GM12878 (cell line): ENCODE data around the gene ARAP1. TPM values are rescaled to one million over a fixed set of nuclear protein-coding genes. Genes with fewer than 3 reads are reported as not detected.

Source experiments
- ATAC-seq: fragments of 200-7000 bp; cut with Tn5 transposase; 3 replicates; pipeline ENCODE4 v1.9.1; 2020; ENCODE audit warnings: mild to moderate bottlenecking, moderate library complexity
- BruUV-seq: library from RNA; stranded (reverse); fragments of 400-500 nt; replicated peaks from 2 replicates; lab custom pipeline; 2021; lab: Mats Ljungman, UMichigan
- CTCF ChIA-PET: fragments of 300-600 bp; sonication (Branson Sonifier 250); formaldehyde crosslinking; extraction: SDS; loops from one replicate; lab custom pipeline; 2021; ENCODE audit warnings: inconsistent platforms; lab: Yijun Ruan, JAX
- POLR2A ChIA-PET: fragments of 350-600 bp; formaldehyde crosslinking; extraction: SDS; loops from one replicate; lab custom pipeline; 2021; ENCODE audit warnings: inconsistent platforms; lab: Charles Lee
- RAD21 ChIA-PET: fragments of 300-600 bp; sonication (Branson Sonifier 250); formaldehyde crosslinking; loops from one replicate; lab custom pipeline; 2023; ENCODE audit warnings: antibody characterized with exemption; ENCODE audit not compliant: unreplicated experiment; lab: Charles Lee
- SMC1A ChIA-PET: fragments of 300-600 bp; sonication (Branson Sonifier 250); formaldehyde crosslinking; loops from one replicate; lab custom pipeline; 2023; ENCODE audit not compliant: unreplicated experiment, uncharacterized antibody; lab: Charles Lee
- DNase-seq: peaks from one replicate; pipeline ENCODE4 v3.0.0-alpha.2; 2011; ENCODE audit warnings: low read depth, low spot score
- FAIRE-seq: peaks from 3 replicates; lab custom pipeline; 2011; peaks lifted over from hg19 to GRCh38; lab: Jason Lieb, UNC
- H2AFZ ChIP-seq: 2 replicates; pipeline ENCODE4 v1.6.0; 2011; ENCODE audit warnings: low read depth, low read length, control low read depth; ENCODE audit not compliant: control insufficient read depth
- H3K27ac ChIP-seq: 2 replicates; pipeline ENCODE4 v1.5.1; 2011; ENCODE audit warnings: control low read depth; ENCODE audit not compliant: control insufficient read depth, insufficient read depth
- H3K27me3 ChIP-seq, 2 experiments: replicated peaks in 1 of 2; 2 replicates each; pipeline versions ENCODE4 v1.6.0 to v1.6.1; 2011; ENCODE audit warnings: low read length in 1 of 2; ENCODE audit not compliant: control insufficient read depth in 2 of 2, insufficient read depth in 2 of 2
- H3K36me3 ChIP-seq, 2 experiments: 2 replicates each; pipeline ENCODE4 v1.5.1; 2011; ENCODE audit warnings: low read length in 1 of 2; ENCODE audit not compliant: control insufficient read depth in 2 of 2, insufficient read depth in 2 of 2
- H3K4me1 ChIP-seq: 2 replicates; pipeline ENCODE4 v1.6.1; 2011; ENCODE audit warnings: mild to moderate bottlenecking, low read length, moderate library complexity, mixed read lengths; ENCODE audit not compliant: control insufficient read depth, insufficient read depth
- H3K4me2 ChIP-seq: 2 replicates; pipeline ENCODE4 v1.6.0; 2011; ENCODE audit warnings: control low read depth; ENCODE audit not compliant: control insufficient read depth, insufficient read depth
- H3K4me3 ChIP-seq: fragments of 200-600 bp; sonication (generic); 2 replicates; pipeline ENCODE4 v1.5.1; 2016
- H3K79me2 ChIP-seq: 2 replicates; pipeline ENCODE4 v1.6.0; 2011; ENCODE audit warnings: low read length; ENCODE audit not compliant: control insufficient read depth, insufficient read depth
- H3K9ac ChIP-seq: 2 replicates; pipeline ENCODE4 v1.8.0; 2011; ENCODE audit warnings: low read length, control low read depth, mixed read lengths; ENCODE audit not compliant: control insufficient read depth, insufficient read depth
- H3K9me3 ChIP-seq: replicated peaks from 3 replicates; pipeline ENCODE4 v1.5.1; 2011; ENCODE audit warnings: mild to moderate bottlenecking, low read length; ENCODE audit not compliant: control insufficient read depth, insufficient read depth
- H4K20me1 ChIP-seq: 2 replicates; pipeline ENCODE4 v1.6.0; 2011; ENCODE audit not compliant: control insufficient read depth, insufficient read depth
- ASH2L ChIP-seq: fragments of 300-600, 200-600 bp; sonication (generic); IDR thresholded peaks from 2 replicates; pipeline ENCODE4 v1.6.1; 2017; ENCODE audit warnings: low read depth, mild to moderate bottlenecking, borderline replicate concordance
- ATF7 ChIP-seq: fragments of 450-650 bp; IDR thresholded peaks from 2 replicates; pipeline ENCODE4 v1.6.1; 2016; ENCODE audit warnings: low read depth, mild to moderate bottlenecking
- BRCA1 ChIP-seq: IDR thresholded peaks from 2 replicates; pipeline ENCODE4 v1.6.1; 2011; ENCODE audit warnings: low read depth, low read length, improper control_type of control experiment
- EED ChIP-seq: sonication (generic); IDR thresholded peaks from 2 replicates; pipeline ENCODE4 v1.6.1; 2016; ENCODE audit warnings: antibody characterized with exemption, low read depth
- EGR1 ChIP-seq, 2 experiments: IDR thresholded peaks; 1 replicate in 1 of 2; 2 replicates in 1 of 2; pipeline ENCODE4 v1.6.1; 2011 to 2012; ENCODE audit warnings: low read depth in 2 of 2, low read length in 2 of 2, borderline replicate concordance in 1 of 2, mild to moderate bottlenecking in 1 of 2, moderate library complexity in 1 of 2
- FOS ChIP-seq: IDR thresholded peaks from 3 replicates; pipeline ENCODE4 v1.6.1; 2011; ENCODE audit warnings: borderline replicate concordance; ENCODE audit not compliant: insufficient read length; ENCODE audit errors: extremely low read depth
- FOXM1 ChIP-seq: IDR thresholded peaks from 2 replicates; pipeline ENCODE4 v1.6.1; 2012; ENCODE audit warnings: low read depth, mild to moderate bottlenecking, inconsistent platforms, low read length, moderate library complexity
- HDGF ChIP-seq: fragments of 450-650 bp; IDR thresholded peaks from 2 replicates; pipeline ENCODE4 v1.6.1; 2016; ENCODE audit warnings: antibody characterized with exemption
- KDM1A ChIP-seq: fragments of 200-600 bp; sonication (generic); IDR thresholded peaks from 2 replicates; pipeline ENCODE4 v1.6.1; 2016; ENCODE audit warnings: borderline replicate concordance
- KLF5 ChIP-seq: fragments of 450-650 bp; IDR thresholded peaks from 2 replicates; pipeline ENCODE4 v1.6.1; 2014; ENCODE audit warnings: mild to moderate bottlenecking; ENCODE audit not compliant: partially characterized antibody
- MEF2A ChIP-seq: IDR thresholded peaks from 2 replicates; pipeline ENCODE4 v1.6.1; 2011; ENCODE audit warnings: low read depth, mild to moderate bottlenecking, low read length, moderate library complexity; ENCODE audit not compliant: insufficient read depth
- PBX3 ChIP-seq: IDR thresholded peaks from 2 replicates; pipeline ENCODE4 v1.6.1; 2011; ENCODE audit warnings: mild to moderate bottlenecking, low read depth, low read length, moderate library complexity; ENCODE audit not compliant: insufficient replicate concordance
- RBBP5 ChIP-seq: fragments of 200-600 bp; sonication (generic); conservative IDR thresholded peaks from 2 replicates; pipeline ENCODE4 v1.6.1; 2016
- SREBF1 ChIP-seq: IDR thresholded peaks from 2 replicates; pipeline ENCODE4 v1.6.1; 2012; ENCODE audit warnings: mild to moderate bottlenecking, low read length
- TBL1XR1 ChIP-seq: IDR thresholded peaks from 2 replicates; pipeline ENCODE4 v1.6.1; 2012; ENCODE audit warnings: low read depth, low read length, improper control_type of control experiment
- TCF7 ChIP-seq: IDR thresholded peaks from 2 replicates; pipeline ENCODE4 v1.6.1; 2014; ENCODE audit warnings: antibody characterized with exemption, borderline replicate concordance
- YBX1 ChIP-seq: fragments of 450-650 bp; IDR thresholded peaks from 2 replicates; pipeline ENCODE4 v1.6.1; 2016; ENCODE audit warnings: antibody characterized with exemption
- ZZZ3 ChIP-seq: IDR thresholded peaks from 2 replicates; pipeline ENCODE4 v1.6.1; 2011; ENCODE audit warnings: low read depth; ENCODE audit not compliant: control insufficient read depth, insufficient read length
- WGBS: methylation state at CpG from one replicate; pipeline ENCODE4 v1.1.6; 2016; ENCODE audit warnings: low lambda C conversion rate; ENCODE audit not compliant: insufficient replicate concordance, insufficient coverage; ENCODE audit errors: missing lambda C conversion rate; 5-methylcytosine and 5-hydroxymethylcytosine counted together
- in situ Hi-C: fragments of 300-500 bp; cut with MboI; formaldehyde crosslinking; loops from 9 replicates; pipeline ENCODE4 v1.14.3; 2018; ENCODE audit warnings: mixed read lengths
- intact Hi-C: fragments of 100-400 bp; cut with micrococcal nuclease; formaldehyde crosslinking; loops from one replicate; pipeline ENCODE4 v1.14.2; 2022; ENCODE audit not compliant: unreplicated experiment
- polyA plus RNA-seq, 11 experiments: library from polyadenylated mRNA; depleted of rRNA in 4 of 11; unstranded in 6 of 11; stranded (reverse) in 5 of 11; fragments of >200 nt; fragmentation: Nextera tagmentation in 4 of 11; fragmentation: Illumina TruSeq in 1 of 11; extraction: Ambion mirVana in 4 of 11; extraction: Trizol in 1 of 11; gene quantifications; 1 replicate in 1 of 11; 2 replicates in 10 of 11; pipeline versions ENCODE4 v1.2.1 to v1.2.3, GENCODE V29; 2011 to 2016; ENCODE audit warnings: inconsistent platforms in 2 of 11, missing spikeins in 2 of 11, low read depth in 1 of 11
- total RNA-seq, 4 experiments: library from RNA; depleted of rRNA in 3 of 4; stranded (reverse); fragments of >200 nt in 3 of 4; fragmentation: Illumina TruSeq in 1 of 4; extraction: Trizol in 1 of 4; gene quantifications; 2 replicates each; pipeline versions ENCODE4 v1.2.1 to v1.2.3, GENCODE V29; 2013 to 2021

Gene ARAP1
- total and polyA plus RNA-seq, 10 of the 15 experiments (the other 5 are each of a cell fraction or from before 2014, with no cell fraction given): 0.55 to 102 (median 51.0) TPM

- FAIRE-seq (no peak), DNase-seq (no peak), ATAC-seq (no peak)
- Histone ChIP-seq H2AFZ (no peak overlapping the region), H3K4me2 (no peak overlapping the region), H3K9me3 (no peaks in the 10 kb centered on the region), H3K27me3 (no peaks in the 10 kb centered on the region), H4K20me1 (peaks cover 8% of the 10 kb centered on the region), H3K4me3 (no peak overlapping the region), H3K36me3 (peaks cover 24 to 41% of the 10 kb centered on the region in 2 experiments), H3K27ac (no peak overlapping the region), H3K4me1 (peaks cover 30% of the 10 kb centered on the region), H3K9ac (no peak overlapping the region), H3K79me2 (peaks cover 60% of the 10 kb centered on the region)
- WGBS: 98% methylated on average over 14 of the region's 14 CpGs
- intact Hi-C loops (no loop called here), in situ Hi-C loops (no loop called here)
- ChIA-PET SMC1A (interaction anchor here (0.9 to 1.0 kb wide), 2 partner anchors 95 to 99 kb away, joined by 3 to 4 read pairs; no protein-coding TSS in a partner anchor), RAD21 (interaction anchor here (0.5 to 2.0 kb wide), 7 partner anchors 11 to 208 kb away, joined by 3 to 5 read pairs (median 3); partner anchors contain the start of gene STARD10), POLR2A (interaction anchor here (1.6 kb wide), 1 partner anchor 441 kb away, joined by 4 read pairs; no protein-coding TSS in a partner anchor), CTCF (interaction anchor here (1.0 to 1.5 kb wide), 4 partner anchors 8 to 574 kb away, joined by 4 to 7 read pairs (median 5); no protein-coding TSS in a partner anchor)
- TF ChIP-seq PBX3 (no peak), MEF2A (no peak), ASH2L (no peak), RBBP5 (no peak), FOXM1 (no peak), KLF5 (no peak), ATF7 (no peak), HDGF (no peak), BRCA1 (no peak), FOS (no peak), TCF7 (no peak), ZZZ3 (no peak), EGR1 (IDR thresholded peaks at IDR 0.05; ENCODE audit: borderline replicate concordance in 1 of 2, low read depth in 2 of 2, low read length in 2 of 2) (no peak), EED (no peak), TBL1XR1 (no peak), KDM1A (no peak), YBX1 (no peak), SREBF1 (no peak)
- BruUV-seq: no TSS peak
These were observed 35.3 kb downstream of the ARAP1 start for GRCh38 chr11:72716788-72717435.
